ENCODE data around the gene BTBD9. TPM values are rescaled to one million over a fixed set of nuclear protein-coding genes. Genes with fewer than 3 reads are reported as not detected.
A peak's percentile ranks its signal among the peaks of the same experiment; 100 is the strongest.

The BTBD9 gene
- polyA plus RNA-seq, 1 donor from 2014 or later: 15.2 TPM

DNA sequence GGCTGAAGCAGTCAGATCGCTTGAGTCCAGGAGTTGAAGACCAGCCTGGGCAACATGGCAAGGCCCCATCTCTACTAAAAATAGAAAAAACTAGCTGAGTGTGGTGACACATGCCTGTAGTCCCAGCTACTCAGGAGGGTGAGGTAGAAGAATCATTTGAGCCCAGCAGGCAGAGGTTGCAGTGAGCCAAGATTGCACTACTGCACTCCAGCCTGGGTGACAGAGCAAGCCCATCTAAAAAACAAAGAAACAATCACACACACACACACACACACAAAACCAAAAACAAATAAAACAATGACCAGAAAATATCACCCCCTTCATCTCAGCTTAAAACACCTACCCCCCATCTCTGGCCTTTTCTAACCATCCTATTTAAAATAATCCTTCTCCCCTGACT is 68.0 kb downstream of the BTBD9 start:
- Mint-ChIP-seq H3K4me3 (peak overlapping the region in 3 of 4 donors; percentile 72 to 86 (median 80)), H3K27ac (peak overlapping the region; percentile 95 to 99 (median 97)), H3K27me3 (no peaks in the 10 kb centered on the region), H3K9me3 (peaks cover 0 to 5% (median 0%) of the 10 kb centered on the region in 3 donors), H3K4me1 (peaks cover 21 to 22% (median 21%) of the 10 kb centered on the region in 3 donors), H3K36me3 (peaks cover 7% of the 10 kb centered on the region)

DNA sequence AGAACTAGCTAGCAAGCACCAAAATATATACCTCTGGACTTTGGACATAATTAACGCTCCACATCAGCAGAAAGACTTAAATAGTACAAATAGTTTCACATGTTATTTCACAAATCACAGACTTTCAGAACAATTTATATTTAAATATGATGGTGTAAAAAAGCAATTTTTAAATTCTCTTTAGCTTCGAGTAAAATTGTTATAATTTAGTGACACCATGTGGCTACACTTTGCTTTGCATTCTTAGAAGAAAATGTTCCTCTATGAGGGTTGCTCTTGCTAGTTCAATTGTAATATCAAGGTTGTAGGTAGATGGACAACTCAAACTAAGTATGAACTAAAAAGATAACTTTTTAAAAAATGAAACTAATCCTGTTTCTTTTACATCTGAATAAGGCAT is 69.0 kb downstream of the BTBD9 start:
- H3K36me3 Mint-ChIP-seq: peaks cover 7% of the 10 kb centered on the region
- peaks cover 0 to 5% (median 0%) of the 10 kb centered on the region in 3 donors for H3K9me3 Mint-ChIP-seq
- no peaks in the 10 kb centered on the region for H3K27me3 Mint-ChIP-seq
- H3K4me1 Mint-ChIP-seq: peaks cover 21 to 22% (median 21%) of the 10 kb centered on the region in 3 donors
- peak overlapping the region; percentile 89 to 97 (median 95) for H3K27ac Mint-ChIP-seq
- H3K4me3 Mint-ChIP-seq: peak overlapping the region in 1 of 4 donors; percentile 52

DNA sequence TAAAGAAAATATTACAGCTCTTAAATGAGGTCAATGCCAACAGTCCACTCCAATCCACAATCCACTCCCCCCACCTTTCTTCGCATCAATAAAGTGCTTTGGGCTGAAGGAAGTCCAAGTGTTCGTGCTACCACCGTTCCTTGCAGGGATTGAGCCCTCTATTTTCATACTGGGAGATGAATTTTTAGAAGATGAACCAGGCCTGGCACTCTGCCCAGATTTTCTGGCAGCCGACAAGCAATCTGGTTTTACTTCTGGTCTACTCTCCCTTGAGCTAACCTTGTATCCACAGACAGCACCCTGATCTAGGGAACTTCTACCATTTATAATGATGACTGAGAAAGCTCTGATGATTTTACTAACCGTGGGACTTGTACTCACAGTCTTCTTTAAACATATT is 72.3 kb downstream of the BTBD9 start:
- Mint-ChIP-seq H3K27ac (no peak overlapping the region), H3K4me3 (no peak overlapping the region), H3K4me1 (peaks cover 21 to 24% (median 22%) of the 10 kb centered on the region in 3 donors), H3K27me3 (no peaks in the 10 kb centered on the region), H3K9me3 (no peaks in the 10 kb centered on the region), H3K36me3 (peaks cover 7% of the 10 kb centered on the region)

DNA sequence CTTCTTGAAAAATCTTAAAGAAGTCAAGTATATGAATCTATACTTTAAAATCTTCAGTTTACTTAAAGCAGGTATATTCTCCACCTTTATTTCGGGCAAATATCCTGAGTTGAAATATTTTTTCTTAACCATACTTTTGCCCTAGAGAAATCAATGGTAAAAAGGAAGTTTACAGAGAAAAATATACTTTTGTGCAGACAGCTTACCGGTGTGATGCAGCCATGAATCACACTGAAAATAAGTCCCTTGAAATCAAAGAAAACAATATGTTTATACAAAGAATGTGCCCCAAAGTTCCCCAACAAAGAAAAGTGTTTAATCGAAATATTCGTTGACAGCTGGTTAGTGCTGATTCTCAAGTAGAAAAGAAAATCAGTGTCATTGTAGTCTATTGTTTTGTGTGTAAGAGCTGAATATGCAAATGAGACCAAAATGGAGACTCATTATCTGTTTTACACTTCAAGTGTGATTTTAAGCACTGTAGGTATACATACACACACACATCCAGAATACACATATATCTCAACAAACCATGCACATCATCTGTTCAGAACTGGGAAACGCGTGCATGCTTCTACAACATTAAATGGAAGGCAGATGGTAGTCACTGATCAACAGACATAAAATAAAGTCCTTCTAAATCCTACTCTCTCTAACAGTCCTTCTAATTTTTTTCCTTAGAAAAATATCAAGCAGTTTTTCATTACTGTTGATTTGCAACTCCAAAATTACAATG is 73.3 kb downstream of the BTBD9 start:
- Mint-ChIP-seq H3K36me3 (peaks cover 7% of the 10 kb centered on the region), H3K27me3 (no peaks in the 10 kb centered on the region), H3K4me1 (peaks cover 12 to 18% (median 14%) of the 10 kb centered on the region in 3 donors), H3K4me3 (no peak overlapping the region), H3K27ac (no peak overlapping the region), H3K9me3 (no peaks in the 10 kb centered on the region)

DNA sequence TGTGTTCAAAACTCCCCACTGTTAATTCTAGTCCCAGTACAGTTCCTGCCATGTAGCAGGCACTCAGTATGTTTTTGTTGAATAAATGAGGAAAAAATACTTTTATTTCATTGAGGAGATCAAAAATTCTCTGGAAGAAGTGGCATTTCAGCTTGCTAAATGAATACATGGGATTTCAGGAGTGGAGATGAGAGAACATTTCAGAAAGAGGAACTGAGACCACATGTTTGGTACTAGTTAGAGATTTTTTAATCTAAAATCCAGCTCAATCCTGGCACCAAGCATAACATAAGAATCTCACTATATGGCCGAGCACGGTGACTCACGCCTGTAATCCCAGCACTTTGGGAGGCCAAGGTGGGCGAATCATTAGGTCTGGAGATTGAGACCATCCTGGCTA is 75.4 kb downstream of the BTBD9 start:
- H3K9me3 Mint-ChIP-seq: no peaks in the 10 kb centered on the region
- peaks cover 7 to 11% (median 11%) of the 10 kb centered on the region in 3 donors for H3K4me1 Mint-ChIP-seq
- H3K36me3 Mint-ChIP-seq: peaks cover 7% of the 10 kb centered on the region
- H3K27ac Mint-ChIP-seq: peak overlapping the region in 1 of 3 donors; percentile 67
- H3K4me3 Mint-ChIP-seq: peak overlapping the region in 1 of 4 donors; percentile 28
- H3K27me3 Mint-ChIP-seq: no peaks in the 10 kb centered on the region

DNA sequence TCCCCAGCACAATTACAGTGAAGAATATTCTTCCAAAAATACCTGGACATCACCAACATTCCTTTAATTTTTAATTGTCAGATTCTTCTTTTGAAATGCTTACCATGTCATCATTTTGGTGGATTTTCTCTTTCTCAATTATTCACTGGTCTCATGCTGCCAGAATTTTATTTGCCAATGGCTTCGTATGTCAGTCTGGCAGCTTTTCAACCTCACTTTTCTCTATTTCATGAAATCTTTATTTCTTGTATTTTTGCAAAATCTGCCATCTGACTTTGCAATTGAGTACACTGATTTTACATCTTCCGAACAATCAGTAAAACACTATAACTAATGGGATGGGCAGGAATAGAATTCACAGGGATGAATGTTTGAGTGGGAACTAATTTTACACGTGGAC is 84.1 kb downstream of the BTBD9 start:
- peaks cover 0 to 6% (median 2%) of the 10 kb centered on the region in 3 donors for H3K9me3 Mint-ChIP-seq
- peaks cover 8% of the 10 kb centered on the region for H3K36me3 Mint-ChIP-seq
- peaks cover 0 to 4% (median 0%) of the 10 kb centered on the region in 3 donors for H3K4me1 Mint-ChIP-seq
- no peak overlapping the region for H3K27ac Mint-ChIP-seq
- H3K27me3 Mint-ChIP-seq: no peaks in the 10 kb centered on the region
- no peak overlapping the region for H3K4me3 Mint-ChIP-seq

DNA sequence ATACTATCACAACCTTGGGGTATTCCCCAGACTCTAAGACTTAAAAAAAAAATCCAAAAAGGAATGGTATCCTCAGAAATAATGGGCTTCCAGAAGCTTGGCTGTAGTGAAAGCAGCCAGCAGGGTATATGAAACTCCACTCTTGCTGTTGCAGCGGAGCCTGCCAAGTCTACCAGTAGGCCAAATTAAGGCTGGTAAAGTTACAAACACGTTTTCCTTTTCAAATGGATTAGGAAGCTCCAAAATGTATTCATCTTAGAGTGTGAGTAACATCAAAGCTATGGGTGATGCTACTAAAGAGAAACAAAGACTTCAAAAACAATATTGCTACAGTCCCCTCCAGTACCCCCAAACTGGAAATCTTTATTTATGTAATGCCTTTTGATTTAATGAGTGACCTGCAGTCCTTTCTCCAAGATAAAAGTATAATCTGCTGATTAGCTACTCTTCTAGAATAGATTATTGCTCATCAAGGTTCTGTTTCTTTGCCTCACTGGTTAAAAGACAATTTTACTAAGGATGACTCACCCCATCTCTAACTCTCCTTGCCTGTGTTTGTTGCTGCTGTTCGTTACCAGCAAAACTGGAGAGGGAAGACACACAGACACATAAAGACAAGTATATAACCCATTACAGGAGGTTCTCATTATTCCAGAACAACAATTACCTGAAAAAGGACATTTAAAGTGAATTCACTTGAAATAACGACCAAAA is 84.9 kb downstream of the BTBD9 start:
- Mint-ChIP-seq H3K4me1 (peaks cover 0 to 4% (median 0%) of the 10 kb centered on the region in 3 donors), H3K27ac (no peak overlapping the region)

DNA sequence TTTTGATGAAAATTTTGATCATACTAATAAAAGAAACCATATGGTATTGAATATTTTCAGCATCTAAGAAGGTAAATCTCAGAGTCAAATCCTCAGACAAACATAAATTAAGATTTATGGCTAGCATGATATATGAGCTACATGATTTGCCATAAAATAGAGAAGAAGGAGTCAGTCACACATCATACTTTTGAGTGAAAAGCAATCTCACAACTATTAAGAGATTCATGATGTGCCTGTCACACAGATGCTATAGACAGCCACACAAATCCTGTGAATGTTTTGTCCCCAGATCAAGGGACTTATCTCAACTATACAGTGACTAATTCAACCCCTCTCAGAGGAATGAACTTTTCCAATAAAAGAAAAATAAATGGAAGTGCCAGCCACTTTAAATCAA is 85.7 kb downstream of the BTBD9 start:
- Mint-ChIP-seq H3K27me3 (no peaks in the 10 kb centered on the region), H3K4me1 (peaks cover 0 to 2% (median 0%) of the 10 kb centered on the region in 3 donors), H3K4me3 (no peak overlapping the region), H3K9me3 (peaks cover 0 to 6% (median 2%) of the 10 kb centered on the region in 3 donors), H3K36me3 (peaks cover 8% of the 10 kb centered on the region), H3K27ac (no peak overlapping the region)

More for the DNA sequence above, 84.9 kb downstream of the BTBD9 start:
- Mint-ChIP-seq H3K4me3 (no peak overlapping the region), H3K36me3 (peaks cover 8% of the 10 kb centered on the region), H3K27me3 (no peaks in the 10 kb centered on the region), H3K9me3 (peaks cover 0 to 6% (median 2%) of the 10 kb centered on the region in 3 donors)

DNA sequence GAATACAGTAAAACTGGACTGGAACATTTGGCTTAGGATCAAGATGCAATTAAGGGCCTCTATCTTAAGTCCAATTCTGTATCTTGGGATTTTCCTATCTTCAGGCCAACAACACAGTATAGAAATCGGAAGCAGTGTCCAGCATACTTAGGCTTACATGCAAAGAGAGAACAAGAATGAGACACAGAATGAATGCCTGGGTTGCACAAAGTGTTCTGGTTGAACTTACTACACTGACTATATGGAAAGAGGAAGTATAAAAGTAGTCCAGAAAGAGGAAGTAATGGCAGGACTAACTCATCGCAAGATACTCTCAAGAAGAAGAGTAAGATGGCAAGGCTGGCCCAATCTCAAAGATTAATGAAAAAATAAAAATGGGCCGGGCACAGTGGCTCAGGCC is 87.6 kb downstream of the BTBD9 start:
- H3K27me3 Mint-ChIP-seq: no peaks in the 10 kb centered on the region
- H3K9me3 Mint-ChIP-seq: peaks cover 0 to 6% (median 2%) of the 10 kb centered on the region in 3 donors
- no peak overlapping the region for H3K4me3 Mint-ChIP-seq
- H3K36me3 Mint-ChIP-seq: peaks cover 5% of the 10 kb centered on the region
- peaks cover 0 to 4% (median 4%) of the 10 kb centered on the region in 3 donors for H3K4me1 Mint-ChIP-seq
- H3K27ac Mint-ChIP-seq: no peak overlapping the region

DNA sequence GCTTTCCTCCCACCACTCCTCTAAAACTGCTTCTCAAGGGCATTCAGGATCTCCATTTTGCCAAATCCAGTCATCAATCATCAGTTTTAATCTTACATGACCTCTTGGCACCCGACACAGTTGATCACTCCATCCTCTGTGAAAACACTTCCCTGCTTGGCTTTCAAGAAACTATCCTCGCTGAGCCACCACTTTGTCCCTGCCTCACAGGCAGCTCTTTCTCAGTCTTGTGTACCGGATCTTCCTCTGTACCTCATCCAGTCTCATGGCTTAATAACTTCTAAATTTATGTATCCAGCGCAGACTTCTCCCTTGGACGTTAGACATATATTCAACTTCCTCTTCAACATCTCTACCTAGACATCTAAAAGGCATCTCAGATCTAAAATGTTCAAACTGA is 89.9 kb downstream of the BTBD9 start:
- Mint-ChIP-seq H3K27me3 (no peaks in the 10 kb centered on the region), H3K36me3 (peaks cover 2% of the 10 kb centered on the region), H3K9me3 (peaks cover 0 to 6% (median 2%) of the 10 kb centered on the region in 3 donors), H3K4me3 (no peak overlapping the region), H3K4me1 (peaks cover 0 to 4% (median 4%) of the 10 kb centered on the region in 3 donors), H3K27ac (no peak overlapping the region)

DNA sequence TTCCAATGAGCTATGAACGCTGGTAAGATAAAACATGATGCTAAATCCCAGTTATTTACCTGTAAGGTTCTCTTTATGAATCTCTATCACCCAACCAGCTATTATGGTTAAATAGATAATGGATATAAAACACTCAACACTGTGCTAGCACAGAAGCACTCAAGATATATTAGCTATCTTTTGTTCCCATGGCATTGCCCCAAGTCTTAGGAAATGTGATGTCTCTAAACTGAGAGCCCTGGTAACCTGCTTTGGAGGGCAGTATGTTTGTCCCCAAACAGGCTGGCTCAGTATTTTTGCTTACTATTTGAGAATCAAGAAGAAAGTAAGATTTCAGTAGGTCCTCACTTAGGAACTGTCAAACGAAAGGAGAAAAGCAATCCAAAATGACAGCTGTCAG is 90.5 kb downstream of the BTBD9 start:
- no peak overlapping the region for H3K27ac Mint-ChIP-seq
- peaks cover 1% of the 10 kb centered on the region for H3K36me3 Mint-ChIP-seq
- peaks cover 0 to 6% (median 2%) of the 10 kb centered on the region in 3 donors for H3K9me3 Mint-ChIP-seq
- no peak overlapping the region for H3K4me3 Mint-ChIP-seq
- peaks cover 0 to 4% (median 4%) of the 10 kb centered on the region in 3 donors for H3K4me1 Mint-ChIP-seq
- no peaks in the 10 kb centered on the region for H3K27me3 Mint-ChIP-seq

DNA sequence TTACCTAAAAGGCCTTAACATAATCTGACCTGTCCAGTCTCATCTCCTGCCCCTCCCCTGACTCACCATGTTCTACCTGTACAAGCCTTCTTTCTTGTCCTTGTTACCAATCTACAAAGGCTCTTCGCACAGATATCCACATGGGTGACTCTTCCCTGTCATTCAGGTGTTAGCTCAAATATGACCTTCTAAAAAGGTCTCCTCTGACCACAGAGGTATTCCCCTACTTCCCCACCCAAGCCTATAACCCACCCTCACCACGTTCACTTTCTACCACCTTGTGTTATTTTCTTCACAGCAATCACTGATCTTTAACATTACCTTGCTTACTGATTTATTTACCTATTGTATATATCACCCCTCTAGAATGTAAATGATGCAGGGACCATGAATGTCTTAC is 96.7 kb downstream of the BTBD9 start:
- no peak overlapping the region for H3K27ac Mint-ChIP-seq
- no peaks in the 10 kb centered on the region for H3K4me1 Mint-ChIP-seq
- H3K9me3 Mint-ChIP-seq: no peaks in the 10 kb centered on the region
- no peaks in the 10 kb centered on the region for H3K36me3 Mint-ChIP-seq
- no peak overlapping the region for H3K4me3 Mint-ChIP-seq
- H3K27me3 Mint-ChIP-seq: no peaks in the 10 kb centered on the region

DNA sequence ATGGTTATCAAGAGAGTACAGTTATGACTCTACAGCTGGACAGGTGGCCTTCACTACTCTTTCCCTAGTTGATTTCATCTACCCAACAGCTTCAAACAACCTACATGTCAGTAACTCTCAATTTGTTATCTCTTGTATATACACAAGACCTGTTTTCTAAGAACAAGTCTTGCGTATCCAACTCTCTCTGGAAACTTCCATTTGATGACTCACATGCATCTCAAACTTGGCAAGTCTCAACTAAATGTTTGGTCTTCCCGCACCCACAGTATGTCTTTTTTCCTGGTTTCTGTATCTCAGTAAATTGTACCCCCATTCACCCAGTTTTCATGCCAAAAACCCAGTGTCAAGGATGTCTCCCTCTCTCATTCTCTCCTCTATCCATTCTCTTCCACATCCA is 97.7 kb downstream of the BTBD9 start:
- no peaks in the 10 kb centered on the region for H3K36me3 Mint-ChIP-seq

DNA sequence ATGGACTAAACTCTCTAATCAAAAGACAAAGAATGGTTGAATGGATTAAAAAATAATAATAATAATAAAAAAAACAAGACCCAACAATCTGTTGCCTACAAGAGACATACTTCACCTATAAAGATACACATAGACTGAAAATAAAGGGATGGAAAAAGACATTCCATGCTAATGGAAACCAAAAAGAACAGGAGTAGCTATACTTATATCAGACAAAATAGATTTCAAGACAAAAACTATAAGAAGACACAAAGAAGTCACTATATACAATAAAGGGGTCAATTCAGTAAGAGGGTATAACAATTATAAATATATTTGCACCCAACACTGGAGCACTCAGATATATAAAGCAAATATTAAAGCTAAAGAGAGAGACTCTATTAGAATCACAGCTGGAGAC is 106.7 kb downstream of the BTBD9 start:
- H3K27me3 Mint-ChIP-seq: no peaks in the 10 kb centered on the region
- peaks cover 26% of the 10 kb centered on the region for H3K36me3 Mint-ChIP-seq
- H3K4me1 Mint-ChIP-seq: peaks cover 18 to 29% (median 24%) of the 10 kb centered on the region in 3 donors
- H3K9me3 Mint-ChIP-seq: peaks cover 3 to 16% (median 6%) of the 10 kb centered on the region in 3 donors
- no peak overlapping the region for H3K4me3 Mint-ChIP-seq
- H3K27ac Mint-ChIP-seq: peak overlapping the region in 1 of 3 donors; percentile 17

More for the DNA sequence above, 97.7 kb downstream of the BTBD9 start:
- Mint-ChIP-seq H3K9me3 (no peaks in the 10 kb centered on the region), H3K4me3 (no peak overlapping the region), H3K27ac (no peak overlapping the region), H3K27me3 (no peaks in the 10 kb centered on the region), H3K4me1 (no peaks in the 10 kb centered on the region)

DNA sequence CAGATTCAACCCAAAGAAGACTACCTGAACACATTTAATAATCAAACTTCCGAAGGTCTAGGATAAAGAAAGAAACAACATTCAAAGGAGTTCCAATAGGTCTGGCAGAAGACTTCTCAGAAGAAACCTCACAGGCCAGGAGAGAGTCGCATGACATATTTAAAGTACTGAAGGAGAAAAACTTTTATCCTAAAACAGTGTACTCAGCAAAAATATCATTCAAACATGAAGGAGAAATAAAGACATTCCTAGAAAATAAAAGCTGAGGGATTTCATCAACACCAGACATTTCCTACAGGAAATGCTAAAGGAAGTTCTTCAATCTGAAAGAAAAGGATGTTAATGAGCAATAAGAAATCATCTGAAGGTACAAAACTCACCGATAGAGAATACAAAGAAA is 108.6 kb downstream of the BTBD9 start:
- H3K27ac Mint-ChIP-seq: peak overlapping the region in 1 of 3 donors; percentile 6
- peaks cover 16 to 33% (median 26%) of the 10 kb centered on the region in 3 donors for H3K4me1 Mint-ChIP-seq
- H3K9me3 Mint-ChIP-seq: peaks cover 3 to 18% (median 10%) of the 10 kb centered on the region in 3 donors
- H3K4me3 Mint-ChIP-seq: peak overlapping the region in 1 of 4 donors; percentile 24
- H3K36me3 Mint-ChIP-seq: peaks cover 30% of the 10 kb centered on the region
- no peaks in the 10 kb centered on the region for H3K27me3 Mint-ChIP-seq

All from IgD-negative memory B cell (primary cell).